Left renal cortex interstitium (tissue), 4 donors: Measurements from ENCODE around the gene TMX4. TPM values are rescaled to one million over a fixed set of nuclear protein-coding genes. Genes with fewer than 3 reads are reported as not detected.
A peak's percentile ranks its signal among the peaks of the same experiment; 100 is the strongest.
"Not testable (repeated sequence)": the region's sequence is repeated elsewhere in the genome, so short reads cannot be mapped to it uniquely, and the experiment has no call there.

Experiments
- DNase-seq, 4 donors: peaks; one replicate each; pipeline ENCODE4 v3.0.0-alpha.2; 2013; ENCODE audit warnings: low read depth in 4 of 4, low spot score in 2 of 4, missing footprints in 1 of 4
- polyA plus RNA-seq, 4 donors: library from polyadenylated mRNA; unstranded; fragments of 120-200 nt; gene quantifications; one replicate each; pipeline ENCODE4 v1.2.1, GENCODE V29; 2013; ENCODE audit not compliant: insufficient read length in 4 of 4

TMX4 gene
- polyA plus RNA-seq, 4 donors: 50.0 to 114 (median 74.6) TPM

DNA sequence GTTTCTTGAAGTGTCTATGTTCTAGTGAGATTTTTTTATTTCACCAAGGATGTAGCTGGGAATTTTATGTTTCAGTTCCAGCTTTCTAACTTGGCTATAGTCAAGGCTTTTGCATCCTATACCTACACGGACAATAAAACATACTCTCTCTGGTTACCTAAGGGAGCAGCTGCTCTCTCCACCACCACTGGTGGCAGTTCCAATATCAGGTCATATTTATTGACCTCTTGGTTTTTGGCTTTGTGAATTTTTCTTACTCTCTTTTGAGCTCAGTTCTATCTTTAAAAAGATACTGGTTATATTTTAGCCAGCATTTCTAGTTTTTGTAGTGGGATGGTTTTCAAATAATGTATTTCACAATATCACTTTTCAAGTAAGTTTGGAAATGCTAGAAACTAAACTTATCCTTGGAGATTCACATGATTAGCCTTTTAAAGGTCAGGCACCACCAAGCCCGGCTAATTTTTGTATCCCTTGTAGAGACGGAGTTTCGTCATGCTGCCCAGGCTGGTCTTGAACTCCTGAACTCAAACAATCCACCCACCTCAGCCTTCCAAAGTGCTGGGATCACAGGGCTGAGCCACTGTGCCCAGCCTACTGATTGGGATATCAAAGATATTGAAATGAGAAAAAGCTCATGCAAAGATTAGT lies 44.7 kb downstream of the TMX4 start:
- no peak for DNase-seq

DNA sequence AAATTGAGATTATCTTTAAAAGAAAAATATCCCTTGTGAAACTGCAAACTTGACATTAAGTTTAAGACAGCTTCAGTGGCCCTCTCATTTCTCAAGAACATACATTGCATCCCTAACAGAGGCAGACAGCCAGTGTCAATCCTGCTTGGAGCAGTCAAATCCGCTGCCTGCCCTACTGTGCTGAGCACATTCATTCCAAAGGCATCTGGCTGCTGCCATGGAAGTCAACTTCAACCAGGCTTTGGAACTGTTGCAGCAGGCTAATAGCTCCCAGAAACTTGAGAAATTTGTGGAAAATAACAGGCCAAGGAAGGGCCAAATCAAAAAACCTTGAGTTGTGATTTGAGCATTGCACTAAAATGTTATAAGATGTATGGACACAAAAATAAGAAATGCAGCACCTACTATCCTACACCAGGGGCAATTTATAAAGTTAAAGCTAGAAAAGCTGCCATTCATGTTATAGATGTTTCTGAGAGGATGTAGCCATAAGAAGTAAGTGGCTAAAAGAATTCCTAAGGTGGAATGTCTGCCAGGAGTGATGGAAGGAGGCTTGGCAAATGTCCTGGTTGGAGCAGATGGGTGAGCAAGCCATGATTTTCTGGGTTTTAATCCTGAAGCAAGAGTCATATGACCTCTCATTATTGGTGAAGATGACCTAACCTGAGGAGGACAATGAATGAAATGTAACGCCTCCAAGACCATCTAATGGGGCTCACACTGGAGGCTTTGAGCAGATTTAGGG lies 47.9 kb downstream of the TMX4 start:
- no peak for DNase-seq

DNA sequence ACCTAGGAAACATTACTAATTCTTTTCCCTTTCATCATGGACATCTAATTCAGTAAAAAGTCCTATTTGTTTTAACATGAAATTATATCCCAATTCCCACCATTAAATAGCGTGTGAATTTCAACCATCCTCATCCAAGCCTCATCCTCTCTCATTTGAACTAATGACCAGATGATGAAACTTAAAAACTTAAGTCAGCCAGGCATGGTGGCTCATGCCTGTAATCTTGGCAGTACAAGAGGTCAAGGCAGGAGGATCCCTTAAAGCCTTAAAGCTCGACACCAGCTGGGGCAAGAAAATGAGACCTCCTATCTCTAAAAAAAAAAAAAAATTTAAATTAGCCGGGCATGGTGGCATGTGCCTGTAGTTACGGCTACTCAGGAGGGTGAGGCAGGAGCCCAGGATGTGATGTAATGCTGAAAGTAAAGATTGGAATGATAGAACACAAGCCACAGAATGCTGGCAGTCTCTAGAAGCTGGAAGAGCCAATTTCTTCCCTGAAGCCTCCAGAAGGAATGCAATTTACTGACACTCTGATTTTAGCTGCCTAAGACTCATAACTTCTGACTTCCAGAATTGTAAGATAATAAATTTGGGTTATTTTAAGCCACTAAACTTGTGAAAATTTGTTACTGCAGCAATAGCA lies 52.2 kb downstream of the TMX4 start:
- DNase-seq: no peak

DNA sequence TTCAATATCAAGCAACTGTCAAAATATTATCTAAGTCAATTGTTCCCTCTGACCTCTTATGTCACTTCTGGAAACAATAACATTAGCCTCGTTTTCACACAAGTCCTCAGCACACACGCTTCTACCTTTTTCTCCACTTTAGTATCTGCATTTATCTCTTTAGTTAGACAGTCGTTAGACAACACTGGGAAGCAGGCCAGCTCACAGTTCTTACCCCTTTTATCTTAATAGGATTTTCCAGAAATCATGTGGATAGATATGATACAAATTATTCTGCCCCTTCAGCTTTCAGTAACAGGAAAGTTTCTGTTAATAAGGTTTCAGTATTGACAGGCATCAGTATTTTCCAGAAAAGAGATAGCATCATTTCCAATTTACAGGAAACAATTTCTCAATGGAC lies 53.4 kb downstream of the TMX4 start:
- DNase-seq: no peak

DNA sequence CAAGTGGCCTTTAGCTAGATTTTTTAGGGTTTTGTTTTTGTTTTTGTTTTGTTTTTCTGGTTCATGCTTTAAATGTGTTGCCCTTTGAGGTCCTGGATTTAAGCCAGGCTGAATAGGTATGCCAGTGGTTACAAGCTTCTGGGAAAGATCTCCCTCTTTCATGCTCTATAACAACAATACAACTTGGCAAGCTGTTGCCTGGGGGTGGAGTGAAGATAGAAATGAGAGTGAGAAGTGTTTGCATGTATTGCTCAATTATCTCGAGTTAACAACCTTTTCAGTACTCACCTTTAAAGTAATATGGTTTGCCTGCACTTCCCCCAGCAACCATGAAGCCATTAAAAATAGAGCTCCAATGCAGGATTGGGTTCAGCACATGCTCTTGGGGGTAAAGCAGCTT lies 60.1 kb downstream of the TMX4 start:
- no peak for DNase-seq

DNA sequence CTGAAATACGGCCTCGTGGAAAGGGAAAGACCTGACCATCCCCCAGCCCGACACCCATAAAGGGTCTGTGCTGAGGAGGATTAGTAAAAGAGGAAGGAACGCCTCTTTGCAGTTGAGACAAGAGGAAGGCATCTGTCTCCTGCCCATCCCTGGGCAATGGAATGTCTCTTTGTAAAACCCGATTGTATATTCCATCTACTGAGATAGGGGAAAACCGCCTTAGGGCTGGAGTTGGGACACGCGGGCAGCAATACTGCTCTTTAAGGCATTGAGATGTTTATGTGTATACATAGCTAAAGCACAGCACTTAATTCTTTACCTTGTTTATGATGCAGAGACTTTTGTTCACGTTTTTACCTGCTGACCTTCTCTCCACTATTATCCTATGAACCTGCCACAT lies 63.0 kb downstream of the TMX4 start:
- not testable (repeated sequence) for DNase-seq

DNA sequence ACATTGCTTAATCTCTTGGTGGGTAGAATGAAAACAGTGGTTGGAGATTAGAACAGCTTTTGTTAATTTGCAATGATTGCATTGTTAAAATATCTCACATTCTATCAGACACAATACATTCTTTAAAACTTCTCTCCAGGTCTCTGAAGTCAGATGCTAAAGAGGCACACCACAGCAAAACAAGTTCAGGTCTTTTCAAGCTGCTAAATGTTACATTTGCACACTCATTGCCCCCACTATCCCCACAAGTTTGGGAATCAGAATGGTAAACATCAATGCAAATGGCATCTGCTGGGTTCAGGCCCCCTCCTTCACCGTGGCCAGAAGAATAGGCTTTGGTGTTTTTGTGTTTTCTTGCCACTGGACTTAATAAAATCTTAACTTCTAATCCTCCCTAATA lies 69.2 kb downstream of the TMX4 start:
- DNase-seq: no peak

DNA sequence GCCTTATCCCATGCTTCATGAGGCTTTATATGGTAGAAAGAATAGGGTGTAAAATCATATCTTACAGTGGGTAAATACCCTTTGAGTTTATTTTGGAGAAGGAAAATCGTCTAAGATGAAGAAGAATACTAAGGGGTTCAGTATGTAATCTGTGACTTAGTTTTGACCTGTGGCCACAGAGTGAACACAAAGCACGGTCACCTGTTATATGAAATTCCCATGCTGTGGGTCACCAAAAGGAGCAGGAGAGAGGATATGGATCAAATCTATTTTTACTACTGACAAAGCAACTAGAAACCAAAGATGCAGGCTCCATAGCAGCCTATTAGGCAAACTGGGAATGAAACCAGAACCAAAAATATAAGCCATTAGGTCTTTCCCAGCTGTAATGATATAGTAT lies 75.7 kb downstream of the TMX4 start:
- no peak for DNase-seq

DNA sequence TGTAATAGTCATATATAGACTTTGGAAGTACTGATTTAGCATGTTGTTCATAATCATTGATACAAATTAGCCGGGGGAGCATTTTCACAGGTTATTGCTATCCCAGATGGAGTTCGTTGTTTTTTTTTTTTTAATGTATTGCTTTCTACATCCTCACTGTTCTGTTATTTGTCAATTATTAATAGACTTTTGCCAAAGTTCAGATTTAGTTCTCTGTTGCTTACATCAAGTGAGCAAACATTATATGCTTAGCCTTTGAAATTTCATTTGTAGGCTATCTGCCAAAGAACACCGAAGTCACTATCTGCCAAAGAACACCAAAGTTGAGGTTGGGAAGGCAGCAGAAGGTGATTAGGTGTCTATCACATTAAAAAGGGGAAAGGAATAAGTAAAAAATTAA lies 79.2 kb downstream of the TMX4 start, which contains the start of gene HAO1:
HAO1 (minus strand) TSS at position 118 of the 400 bp plus-strand sequence; CDS start at position 82, 36 bp downstream.
- DNase-seq: no peak

DNA sequence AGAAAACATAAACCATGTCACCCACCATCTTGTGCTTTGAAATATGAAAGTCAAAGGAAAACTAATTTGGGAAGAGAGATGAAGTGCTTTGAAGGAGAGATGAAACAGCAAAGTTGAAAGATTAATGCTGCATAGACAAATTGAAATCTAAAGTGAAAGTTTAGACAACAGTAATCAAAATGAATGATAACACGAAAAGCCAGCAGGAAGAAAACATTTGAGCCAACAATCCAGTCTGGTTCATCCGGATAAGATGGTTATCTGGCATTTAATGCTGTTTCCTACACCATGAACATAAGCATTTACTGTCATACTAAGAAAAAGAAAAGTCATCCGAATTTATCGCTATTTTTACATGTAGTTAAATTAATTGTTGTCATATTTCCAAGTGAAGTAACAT lies 79.9 kb downstream of the TMX4 start:
- peak in 1 of 4 donors; percentile 17 for DNase-seq

DNA sequence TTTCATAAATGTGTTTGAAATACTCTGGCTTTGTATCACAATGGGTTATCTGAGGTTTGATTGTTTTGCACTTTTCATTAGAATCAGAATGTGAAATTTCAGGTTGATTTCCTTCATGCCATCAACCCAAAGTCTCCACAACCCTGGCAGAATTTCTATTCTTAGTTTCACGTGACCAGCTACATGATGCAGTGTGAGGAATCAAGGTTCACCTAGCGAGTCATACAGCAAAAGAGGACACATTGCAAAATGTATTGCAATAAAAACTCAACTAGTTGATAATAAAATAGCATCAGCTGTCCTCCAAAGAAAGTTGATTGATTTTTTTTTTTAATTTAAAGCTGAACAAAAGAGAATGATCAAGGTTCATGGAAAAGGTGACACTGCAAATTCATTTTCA lies 81.5 kb downstream of the TMX4 start:
- DNase-seq: no peak

DNA sequence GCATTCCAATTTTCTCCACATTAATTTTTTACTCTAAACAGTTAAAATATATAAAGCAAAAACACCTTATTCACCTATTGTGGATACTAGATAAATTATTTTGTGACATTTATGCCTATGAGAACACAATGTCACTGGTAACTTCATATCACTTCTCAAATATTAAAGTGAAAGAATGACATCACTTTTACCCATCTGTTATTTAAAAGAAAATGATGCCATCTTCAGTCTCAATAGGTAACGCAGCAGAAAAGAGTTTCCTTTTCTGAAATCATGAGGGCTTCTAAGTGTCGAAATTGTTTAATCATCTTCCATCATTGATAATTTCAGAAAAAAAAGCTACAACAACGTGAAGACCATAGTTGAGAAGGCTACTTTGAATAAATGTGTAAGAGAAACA lies 82.2 kb downstream of the TMX4 start:
- no peak for DNase-seq

DNA sequence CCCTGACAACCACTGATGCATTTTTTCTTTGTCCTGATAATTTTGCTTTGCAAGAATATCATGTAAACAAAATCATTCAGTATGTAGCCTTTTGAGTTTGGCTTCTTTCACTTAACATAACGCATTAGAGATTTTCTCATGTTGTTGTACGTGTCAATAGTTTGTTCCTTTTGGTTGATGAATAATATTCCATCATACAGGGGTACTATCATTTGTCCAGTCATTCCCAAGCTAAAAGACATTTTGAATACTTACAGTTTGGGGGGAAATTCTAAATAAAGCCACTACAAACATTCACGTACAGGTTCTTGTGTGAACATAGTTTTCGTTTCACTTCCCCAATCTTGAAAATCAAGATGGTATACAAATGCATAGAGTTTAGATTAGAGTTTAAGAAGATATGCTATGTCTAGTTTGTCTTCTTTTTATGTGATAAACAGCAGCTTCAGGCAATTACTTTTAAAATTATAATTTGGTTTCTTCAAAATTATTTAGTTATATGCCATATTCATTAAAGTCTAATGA lies 84.5 kb downstream of the TMX4 start:
- no peak for DNase-seq

DNA sequence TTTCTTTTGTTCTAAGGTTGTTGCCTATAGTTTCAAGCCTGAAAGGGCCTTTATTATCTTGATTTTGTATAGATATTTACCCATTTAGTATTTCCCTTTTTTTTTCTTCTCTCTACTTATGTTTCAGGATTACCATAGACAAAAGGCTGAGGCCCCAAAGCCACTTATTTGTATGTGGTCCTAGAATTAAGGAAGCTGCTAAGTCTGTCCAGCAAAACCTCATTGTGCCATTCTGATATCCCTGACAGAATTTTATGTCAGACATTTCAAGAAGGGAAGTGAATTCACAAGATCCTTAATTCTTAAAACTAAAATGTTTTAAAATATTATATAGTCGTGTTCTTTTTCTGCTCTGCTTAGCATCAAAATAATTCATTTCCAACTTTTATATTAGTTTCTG lies 86.2 kb downstream of the TMX4 start:
- DNase-seq: no peak

DNA sequence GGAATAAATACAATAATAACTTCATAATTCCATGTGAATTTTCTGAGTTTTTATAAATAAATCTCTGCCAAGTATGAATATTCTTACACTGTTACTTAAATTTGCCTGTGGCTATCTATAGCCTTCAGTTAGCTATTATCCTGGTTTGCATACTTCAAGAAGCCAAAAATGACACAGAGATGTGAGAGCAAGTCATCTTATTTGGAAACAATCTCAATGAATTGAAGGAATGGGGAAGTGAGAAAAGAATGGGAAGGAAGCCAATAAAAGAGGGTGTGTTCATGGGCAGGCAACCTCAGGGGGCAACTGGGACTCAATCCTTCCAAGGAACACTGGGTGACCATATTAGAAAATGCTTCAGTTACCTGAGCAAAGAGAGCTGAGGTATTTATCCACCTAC lies 89.2 kb downstream of the TMX4 start:
- DNase-seq: no peak

Other genes starting within 250 kb of the TMX4 start
- gene HAO1, start 79.3 kb downstream of the TMX4 start, polyA plus RNA-seq: under 1 TPM in 2 of 4 donors, not detected in 2; 0.06 to 0.27 TPM
- gene PLCB1, start 112.5 kb upstream of the TMX4 start, polyA plus RNA-seq: 10 to 100 TPM; 35.5 to 66.8 (median 41.4) TPM